ENCODE data around the gene NCAPG2.

Gene NCAPG2

GRCh38 chr7:158606129-158606528 is 98.5 kb downstream of the NCAPG2 start:
- no peaks in the 10 kb centered on the region for H3K36me3 ChIP-seq (ENCODE audit: insufficient read depth)
- TF ChIP-seq CTCF (conservative IDR thresholded peaks at IDR 0.05; ENCODE audit: low read depth, low read length): no peak

GRCh38 chr7:158603773-158604755 is 100.5 kb downstream of the NCAPG2 start:
- Histone ChIP-seq H3K36me3 (ENCODE audit: insufficient read depth) (no peaks in the 10 kb centered on the region), H3K4me2 (no peak overlapping the region)

More at GRCh38 chr7:158606129-158606528, 98.5 kb downstream of the NCAPG2 start:
- Histone ChIP-seq H2AFZ (ENCODE audit: low read depth) (no peak overlapping the region), H3K4me3 (IDR thresholded peaks at IDR 0.05; ENCODE audit: insufficient read depth, low read depth, low read length) (no peak overlapping the region), H3K4me1 (ENCODE audit: low read depth, poor library complexity, severe bottlenecking) (no peaks in the 10 kb centered on the region), H3K27ac (no peak overlapping the region), H3K27me3 (ENCODE audit: insufficient read depth, low read depth) (no peaks in the 10 kb centered on the region), H3K9ac (no peak overlapping the region), H3K4me2 (no peak overlapping the region), H3K79me2 (ENCODE audit: insufficient read depth, low read depth) (no peaks in the 10 kb centered on the region), H4K20me1 (ENCODE audit: insufficient read depth) (no peaks in the 10 kb centered on the region)

GRCh38 chr7:158602905-158603772 is 101.5 kb downstream of the NCAPG2 start:
- H3K9ac ChIP-seq: no peak overlapping the region
- H3K4me1 ChIP-seq (ENCODE audit: low read depth, poor library complexity, severe bottlenecking): no peaks in the 10 kb centered on the region
- H3K27me3 ChIP-seq (ENCODE audit: insufficient read depth, low read depth): no peaks in the 10 kb centered on the region
- H3K27ac ChIP-seq: no peak overlapping the region
- no peaks in the 10 kb centered on the region for H3K36me3 ChIP-seq (ENCODE audit: insufficient read depth)
- no peak overlapping the region for H3K4me3 ChIP-seq (IDR thresholded peaks at IDR 0.05; ENCODE audit: insufficient read depth, low read depth, low read length)
- H3K4me2 ChIP-seq: no peak overlapping the region
- no peaks in the 10 kb centered on the region for H4K20me1 ChIP-seq (ENCODE audit: insufficient read depth)
- no peak for TF ChIP-seq CTCF (conservative IDR thresholded peaks at IDR 0.05; ENCODE audit: low read depth, low read length)
- H3K79me2 ChIP-seq (ENCODE audit: insufficient read depth, low read depth): no peaks in the 10 kb centered on the region
- H2AFZ ChIP-seq (ENCODE audit: low read depth): no peak overlapping the region

More at GRCh38 chr7:158603773-158604755, 100.5 kb downstream of the NCAPG2 start:
- H4K20me1 ChIP-seq (ENCODE audit: insufficient read depth): no peaks in the 10 kb centered on the region
- H2AFZ ChIP-seq (ENCODE audit: low read depth): no peak overlapping the region
- H3K27ac ChIP-seq: no peak overlapping the region
- H3K9ac ChIP-seq: no peak overlapping the region
- TF ChIP-seq CTCF (conservative IDR thresholded peaks at IDR 0.05; ENCODE audit: low read depth, low read length): no peak
- H3K4me1 ChIP-seq (ENCODE audit: low read depth, poor library complexity, severe bottlenecking): no peaks in the 10 kb centered on the region
- no peaks in the 10 kb centered on the region for H3K27me3 ChIP-seq (ENCODE audit: insufficient read depth, low read depth)
- no peak overlapping the region for H3K4me3 ChIP-seq (IDR thresholded peaks at IDR 0.05; ENCODE audit: insufficient read depth, low read depth, low read length)
- no peaks in the 10 kb centered on the region for H3K79me2 ChIP-seq (ENCODE audit: insufficient read depth, low read depth)

GRCh38 chr7:158602041-158602440 is 102.6 kb downstream of the NCAPG2 start:
- no peaks in the 10 kb centered on the region for H3K79me2 ChIP-seq (ENCODE audit: insufficient read depth, low read depth)
- H3K36me3 ChIP-seq (ENCODE audit: insufficient read depth): no peaks in the 10 kb centered on the region
- no peak overlapping the region for H3K27ac ChIP-seq
- H3K4me3 ChIP-seq (IDR thresholded peaks at IDR 0.05; ENCODE audit: insufficient read depth, low read depth, low read length): no peak overlapping the region
- TF ChIP-seq CTCF (conservative IDR thresholded peaks at IDR 0.05; ENCODE audit: low read depth, low read length): no peak
- no peaks in the 10 kb centered on the region for H3K27me3 ChIP-seq (ENCODE audit: insufficient read depth, low read depth)
- H3K9ac ChIP-seq: no peak overlapping the region
- no peak overlapping the region for H3K4me2 ChIP-seq
- H4K20me1 ChIP-seq (ENCODE audit: insufficient read depth): no peaks in the 10 kb centered on the region
- H2AFZ ChIP-seq (ENCODE audit: low read depth): no peak overlapping the region
- no peaks in the 10 kb centered on the region for H3K4me1 ChIP-seq (ENCODE audit: low read depth, poor library complexity, severe bottlenecking)
